GM12878 (cell line): ENCODE measurements around the gene AGPAT2. TPM values are rescaled to one million over a fixed set of nuclear protein-coding genes. Genes with fewer than 3 reads are reported as not detected.

ENCODE experiments used
- ASH2L ChIP-seq: fragments of 300-600, 200-600 bp; sonication (generic); IDR thresholded peaks from 2 replicates; pipeline ENCODE4 v1.6.1; 2017; ENCODE audit warnings: low read depth, mild to moderate bottlenecking, borderline replicate concordance
- CBFB ChIP-seq: IDR thresholded peaks from 2 replicates; pipeline ENCODE4 v1.6.1; 2016; ENCODE audit warnings: antibody characterized with exemption, low read depth
- EGR1 ChIP-seq, 2 experiments: IDR thresholded peaks; 1 replicate in 1 of 2; 2 replicates in 1 of 2; pipeline ENCODE4 v1.6.1; 2011 to 2012; ENCODE audit warnings: low read depth in 2 of 2, low read length in 2 of 2, borderline replicate concordance in 1 of 2, mild to moderate bottlenecking in 1 of 2, moderate library complexity in 1 of 2
- EP300 ChIP-seq, 2 experiments: fragments of 150-350 bp in 1 of 2; IDR thresholded peaks; 2 replicates each; pipeline ENCODE4 v1.6.1; 2011 to 2012; ENCODE audit warnings: low read depth in 2 of 2, low read length in 2 of 2, borderline replicate concordance in 1 of 2, improper control_type of control experiment in 1 of 2, inconsistent platforms in 1 of 2; ENCODE audit not compliant: control insufficient read depth in 1 of 2
- FOXK2 ChIP-seq: fragments of 450-650 bp; IDR thresholded peaks from 2 replicates; pipeline ENCODE4 v1.6.1; 2017; ENCODE audit warnings: mild to moderate bottlenecking, moderate library complexity
- FOXM1 ChIP-seq: IDR thresholded peaks from 2 replicates; pipeline ENCODE4 v1.6.1; 2012; ENCODE audit warnings: low read depth, mild to moderate bottlenecking, inconsistent platforms, low read length, moderate library complexity
- IRF4 ChIP-seq: IDR thresholded peaks from 2 replicates; pipeline ENCODE4 v1.6.1; 2011; ENCODE audit warnings: low read depth, low read length
- JUNB ChIP-seq: IDR thresholded peaks from 2 replicates; pipeline ENCODE4 v1.6.1; 2016; ENCODE audit warnings: antibody characterized with exemption, mild to moderate bottlenecking
- LARP7 ChIP-seq: fragments of 450-650 bp; IDR thresholded peaks from 2 replicates; pipeline ENCODE4 v1.6.1; 2017; ENCODE audit warnings: mild to moderate bottlenecking
- NFXL1 ChIP-seq: fragments of 450-650 bp; IDR thresholded peaks from 2 replicates; pipeline ENCODE4 v1.6.1; 2017; ENCODE audit warnings: antibody characterized with exemption, mild to moderate bottlenecking, borderline replicate concordance
- PAX5 ChIP-seq: IDR thresholded peaks from 2 replicates; pipeline ENCODE4 v1.6.1; 2011; ENCODE audit warnings: low read depth, low read length, borderline replicate concordance
- POLR2A ChIP-seq: IDR thresholded peaks from 2 replicates; pipeline ENCODE4 v1.6.1; 2011; ENCODE audit warnings: low read depth, mild to moderate bottlenecking, low read length
- RAD21 ChIP-seq: IDR thresholded peaks from 2 replicates; pipeline ENCODE4 v1.6.1; 2011; ENCODE audit warnings: mild to moderate bottlenecking, low read depth, low read length, moderate library complexity; ENCODE audit not compliant: insufficient read depth
- SMAD1 ChIP-seq: fragments of 450-650 bp; IDR thresholded peaks from 2 replicates; pipeline ENCODE4 v1.6.1; 2018; ENCODE audit warnings: mild to moderate bottlenecking, low read depth; ENCODE audit not compliant: partially characterized antibody
- SMC3 ChIP-seq: IDR thresholded peaks from 2 replicates; pipeline ENCODE4 v1.6.1; 2011; ENCODE audit warnings: low read length, improper control_type of control experiment, borderline replicate concordance
- SPI1 ChIP-seq: IDR thresholded peaks from 2 replicates; pipeline ENCODE4 v1.6.1; 2011; ENCODE audit warnings: low read depth, mild to moderate bottlenecking, low read length, moderate library complexity, borderline replicate concordance; ENCODE audit not compliant: insufficient read depth
- ZNF207 ChIP-seq: fragments of 450-650 bp; IDR thresholded peaks from 2 replicates; pipeline ENCODE4 v1.6.1; 2014; ENCODE audit warnings: antibody characterized with exemption, mild to moderate bottlenecking, borderline replicate concordance
- ZSCAN29 ChIP-seq: fragments of 450-650 bp; IDR thresholded peaks from 2 replicates; pipeline ENCODE4 v1.6.1; 2017; ENCODE audit warnings: mild to moderate bottlenecking, moderate library complexity
- polyA plus RNA-seq, 11 experiments: library from polyadenylated mRNA; depleted of rRNA in 4 of 11; unstranded in 6 of 11; stranded (reverse) in 5 of 11; fragments of >200 nt; fragmentation: Nextera tagmentation in 4 of 11; fragmentation: Illumina TruSeq in 1 of 11; extraction: Ambion mirVana in 4 of 11; extraction: Trizol in 1 of 11; gene quantifications; 1 replicate in 1 of 11; 2 replicates in 10 of 11; pipeline versions ENCODE4 v1.2.1 to v1.2.3, GENCODE V29; 2011 to 2016; ENCODE audit warnings: inconsistent platforms in 2 of 11, missing spikeins in 2 of 11, low read depth in 1 of 11
- total RNA-seq, 4 experiments: library from RNA; depleted of rRNA in 3 of 4; stranded (reverse); fragments of >200 nt in 3 of 4; fragmentation: Illumina TruSeq in 1 of 4; extraction: Trizol in 1 of 4; gene quantifications; 2 replicates each; pipeline versions ENCODE4 v1.2.1 to v1.2.3, GENCODE V29; 2013 to 2021
- TF ChIP-seq, protein P1 (sequence below): fragments of 450-650 bp; IDR thresholded peaks from 2 replicates; pipeline ENCODE4 v1.6.1; 2017; ENCODE audit warnings: borderline replicate concordance
- TF ChIP-seq, protein P2 (sequence below), 3 experiments: IDR thresholded peaks in 2 of 3; conservative IDR thresholded peaks in 1 of 3; 2 replicates each; pipeline ENCODE4 v1.5.1; 2011; ENCODE audit warnings: low read depth in 3 of 3, low read length in 3 of 3, mild to moderate bottlenecking in 3 of 3, control low read depth in 2 of 3, moderate library complexity in 2 of 3, inconsistent platforms in 1 of 3, mixed read lengths in 1 of 3; ENCODE audit not compliant: control insufficient read depth in 2 of 3, insufficient read depth in 1 of 3; ENCODE audit errors: extremely low read depth in 1 of 3
- TF ChIP-seq, protein P3 (sequence below): IDR thresholded peaks from 2 replicates; pipeline ENCODE4 v1.6.1; 2011; ENCODE audit warnings: low read depth, mild to moderate bottlenecking, low read length, moderate library complexity, borderline replicate concordance; ENCODE audit errors: extremely low read depth
- TF ChIP-seq, protein P4 (sequence below): fragments of 450-650 bp; formaldehyde crosslinking; IDR thresholded peaks from 2 replicates; pipeline ENCODE4 v1.5.0; 2022; ENCODE audit warnings: mild to moderate bottlenecking, missing genetic modification characterization

The AGPAT2 gene
- total and polyA plus RNA-seq, 10 of the 15 experiments (the other 5 are each of a cell fraction or from before 2014, with no cell fraction given): 0.10 to 28.5 (median 18.2) TPM

DNA sequence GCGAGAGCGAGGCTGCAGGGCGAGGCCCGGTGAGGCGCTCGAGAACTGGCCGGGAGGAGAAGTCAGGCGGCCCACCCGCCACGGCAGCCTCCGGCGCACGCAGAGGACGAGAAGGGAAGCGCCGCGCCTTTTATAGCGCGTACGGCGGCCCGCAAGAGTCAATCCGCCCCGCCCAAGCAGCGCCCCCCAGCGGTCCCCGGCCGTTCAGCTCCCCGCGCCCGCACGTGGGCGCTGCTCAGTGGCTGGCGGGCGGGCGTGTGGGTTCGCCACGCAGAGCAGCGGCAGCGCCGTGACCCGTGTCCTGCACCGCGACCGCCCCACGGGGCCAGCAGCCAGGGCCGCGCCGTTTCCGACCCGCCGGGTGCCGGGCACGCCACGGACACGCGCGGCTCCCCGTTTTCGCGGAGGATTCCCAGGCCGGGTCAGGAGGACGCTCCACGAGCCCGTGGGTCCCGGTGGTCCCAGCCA, 40.9 kb upstream of the AGPAT2 start (continued):
- TF ChIP-seq, protein P1, sequence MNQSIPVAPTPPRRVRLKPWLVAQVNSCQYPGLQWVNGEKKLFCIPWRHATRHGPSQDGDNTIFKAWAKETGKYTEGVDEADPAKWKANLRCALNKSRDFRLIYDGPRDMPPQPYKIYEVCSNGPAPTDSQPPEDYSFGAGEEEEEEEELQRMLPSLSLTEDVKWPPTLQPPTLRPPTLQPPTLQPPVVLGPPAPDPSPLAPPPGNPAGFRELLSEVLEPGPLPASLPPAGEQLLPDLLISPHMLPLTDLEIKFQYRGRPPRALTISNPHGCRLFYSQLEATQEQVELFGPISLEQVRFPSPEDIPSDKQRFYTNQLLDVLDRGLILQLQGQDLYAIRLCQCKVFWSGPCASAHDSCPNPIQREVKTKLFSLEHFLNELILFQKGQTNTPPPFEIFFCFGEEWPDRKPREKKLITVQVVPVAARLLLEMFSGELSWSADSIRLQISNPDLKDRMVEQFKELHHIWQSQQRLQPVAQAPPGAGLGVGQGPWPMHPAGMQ: no peak
- TF ChIP-seq FOXM1 (no peak), NFXL1 (peak; percentile 85), RAD21 (no peak), CBFB (peak; percentile 96), SMC3 (peak; percentile 24; the same call in 1 of the 2 replicates), ASH2L (0 out of 2 replicates have a peak, but pooled peaks have one; percentile 42), SMAD1 (no peak), JUNB (no peak), ZSCAN29 (peak; percentile 86), EGR1 (IDR thresholded peaks at IDR 0.05; ENCODE audit: borderline replicate concordance in 1 of 2, low read depth in 2 of 2, low read length in 2 of 2) (peak in 1 of 2 experiments; percentile 81; a peak in 2 of 3 replicates), LARP7 (peak; percentile 94), IRF4 (0 out of 2 replicates have a peak, but pooled peaks have one; percentile 35), EP300 (IDR thresholded peaks at IDR 0.05; ENCODE audit: borderline replicate concordance in 1 of 2, control insufficient read depth in 1 of 2, low read depth in 2 of 2, low read length in 2 of 2) (peak in 1 of 2 experiments; percentile 39; a peak in 1 of 4 replicates), ZNF207 (peak; percentile 98), POLR2A (peak; percentile 99), FOXK2 (no peak), SPI1 (peak; percentile 23; the same call in 1 of the 2 replicates), PAX5 (peak; percentile 94)
- TF ChIP-seq, protein P2, sequence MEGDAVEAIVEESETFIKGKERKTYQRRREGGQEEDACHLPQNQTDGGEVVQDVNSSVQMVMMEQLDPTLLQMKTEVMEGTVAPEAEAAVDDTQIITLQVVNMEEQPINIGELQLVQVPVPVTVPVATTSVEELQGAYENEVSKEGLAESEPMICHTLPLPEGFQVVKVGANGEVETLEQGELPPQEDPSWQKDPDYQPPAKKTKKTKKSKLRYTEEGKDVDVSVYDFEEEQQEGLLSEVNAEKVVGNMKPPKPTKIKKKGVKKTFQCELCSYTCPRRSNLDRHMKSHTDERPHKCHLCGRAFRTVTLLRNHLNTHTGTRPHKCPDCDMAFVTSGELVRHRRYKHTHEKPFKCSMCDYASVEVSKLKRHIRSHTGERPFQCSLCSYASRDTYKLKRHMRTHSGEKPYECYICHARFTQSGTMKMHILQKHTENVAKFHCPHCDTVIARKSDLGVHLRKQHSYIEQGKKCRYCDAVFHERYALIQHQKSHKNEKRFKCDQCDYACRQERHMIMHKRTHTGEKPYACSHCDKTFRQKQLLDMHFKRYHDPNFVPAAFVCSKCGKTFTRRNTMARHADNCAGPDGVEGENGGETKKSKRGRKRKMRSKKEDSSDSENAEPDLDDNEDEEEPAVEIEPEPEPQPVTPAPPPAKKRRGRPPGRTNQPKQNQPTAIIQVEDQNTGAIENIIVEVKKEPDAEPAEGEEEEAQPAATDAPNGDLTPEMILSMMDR (IDR thresholded peaks at IDR 0.05 in 2 of 3, conservative IDR thresholded peaks at IDR 0.05 in 1 of 3; ENCODE audit: control insufficient read depth in 2 of 3, extremely low read depth in 1 of 3, insufficient read depth in 1 of 3, low read depth in 3 of 3, low read length in 3 of 3): peak; percentile 79 to 99 (median 88)
- TF ChIP-seq, protein P3, sequence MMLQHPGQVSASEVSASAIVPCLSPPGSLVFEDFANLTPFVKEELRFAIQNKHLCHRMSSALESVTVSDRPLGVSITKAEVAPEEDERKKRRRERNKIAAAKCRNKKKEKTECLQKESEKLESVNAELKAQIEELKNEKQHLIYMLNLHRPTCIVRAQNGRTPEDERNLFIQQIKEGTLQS: peak; percentile 55; the same call in 1 of the 2 replicates
- TF ChIP-seq, protein P4, sequence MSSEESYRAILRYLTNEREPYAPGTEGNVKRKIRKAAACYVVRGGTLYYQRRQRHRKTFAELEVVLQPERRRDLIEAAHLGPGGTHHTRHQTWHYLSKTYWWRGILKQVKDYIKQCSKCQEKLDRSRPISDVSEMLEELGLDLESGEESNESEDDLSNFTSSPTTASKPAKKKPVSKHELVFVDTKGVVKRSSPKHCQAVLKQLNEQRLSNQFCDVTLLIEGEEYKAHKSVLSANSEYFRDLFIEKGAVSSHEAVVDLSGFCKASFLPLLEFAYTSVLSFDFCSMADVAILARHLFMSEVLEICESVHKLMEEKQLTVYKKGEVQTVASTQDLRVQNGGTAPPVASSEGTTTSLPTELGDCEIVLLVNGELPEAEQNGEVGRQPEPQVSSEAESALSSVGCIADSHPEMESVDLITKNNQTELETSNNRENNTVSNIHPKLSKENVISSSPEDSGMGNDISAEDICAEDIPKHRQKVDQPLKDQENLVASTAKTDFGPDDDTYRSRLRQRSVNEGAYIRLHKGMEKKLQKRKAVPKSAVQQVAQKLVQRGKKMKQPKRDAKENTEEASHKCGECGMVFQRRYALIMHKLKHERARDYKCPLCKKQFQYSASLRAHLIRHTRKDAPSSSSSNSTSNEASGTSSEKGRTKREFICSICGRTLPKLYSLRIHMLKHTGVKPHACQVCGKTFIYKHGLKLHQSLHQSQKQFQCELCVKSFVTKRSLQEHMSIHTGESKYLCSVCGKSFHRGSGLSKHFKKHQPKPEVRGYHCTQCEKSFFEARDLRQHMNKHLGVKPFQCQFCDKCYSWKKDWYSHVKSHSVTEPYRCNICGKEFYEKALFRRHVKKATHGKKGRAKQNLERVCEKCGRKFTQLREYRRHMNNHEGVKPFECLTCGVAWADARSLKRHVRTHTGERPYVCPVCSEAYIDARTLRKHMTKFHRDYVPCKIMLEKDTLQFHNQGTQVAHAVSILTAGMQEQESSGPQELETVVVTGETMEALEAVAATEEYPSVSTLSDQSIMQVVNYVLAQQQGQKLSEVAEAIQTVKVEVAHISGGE (CRISPR knock-in tag): no peak
